ENCODE measurements around the gene SCN5A. TPM values are rescaled to one million over a fixed set of nuclear protein-coding genes. Genes with fewer than 3 reads are reported as not detected.

The SCN5A gene
- total and polyA plus RNA-seq, 2 donors (not counting 1 experiment from before 2014, with no cell fraction given): 0.20 to 0.37 TPM

GRCh38 chr3:38519000-38519399, 130.5 kb downstream of the SCN5A start:
- peak overlapping the region in 1 of 2 donors; percentile 66 for H3K27ac ChIP-seq (ENCODE audit: low read length in 2 of 2)
- H3K27me3 ChIP-seq (replicated peaks in 1 of 4; ENCODE audit: control extremely low read depth in 1 of 4, control insufficient read depth in 3 of 4, insufficient read depth in 4 of 4, low read length in 3 of 4): no peaks in the 10 kb centered on the region
- H3K4me2 ChIP-seq (replicated peaks; ENCODE audit: low read depth, low read length, poor library complexity, severe bottlenecking): no peak overlapping the region
- no peaks in the 10 kb centered on the region for H3K9me3 ChIP-seq (ENCODE audit: control extremely low read depth in 1 of 3, control insufficient read depth in 2 of 3, insufficient read depth in 1 of 3, low read length in 2 of 3)
- no peak overlapping the region for H2AFZ ChIP-seq (ENCODE audit: insufficient read depth, low read depth, low read length, poor library complexity, severe bottlenecking)
- Mint-ChIP-seq H3K27me3 (no peaks in the 10 kb centered on the region), H3K4me3 (no peak overlapping the region), H3K4me1 (peaks cover 18% of the 10 kb centered on the region), H3K9me3 (ENCODE audit: insufficient read depth) (no peaks in the 10 kb centered on the region), H3K27ac (no peak overlapping the region)
- ChIA-PET CTCF (interaction anchor here (1.0 to 3.8 kb wide), 5 partner anchors 15 to 773 kb away, joined by 3 to 22 read pairs (median 4); partner anchors contain the start of gene EXOG), POLR2A (no interaction called here)
- peaks cover 0 to 8% of the 10 kb centered on the region in 2 experiments for H3K36me3 ChIP-seq (replicated peaks in 1 of 2; ENCODE audit: control extremely low read depth in 1 of 2, control insufficient read depth in 1 of 2, extremely low read depth in 1 of 2, insufficient read depth in 2 of 2, low read length in 1 of 2)
- peaks cover 7 to 12% of the 10 kb centered on the region in 2 donors for H3K4me1 ChIP-seq (ENCODE audit: control insufficient read depth in 2 of 2, insufficient read depth in 2 of 2, low read length in 2 of 2)
- H3K79me2 ChIP-seq (ENCODE audit: control insufficient read depth, insufficient read depth, low read length): no peaks in the 10 kb centered on the region
- no peak for ATAC-seq (ENCODE audit: low read depth)
- no peak overlapping the region for H3K4me3 ChIP-seq (ENCODE audit: control extremely low read depth in 1 of 5, extremely low read depth in 1 of 5, insufficient read depth in 1 of 5, low read depth in 2 of 5, low read length in 4 of 5)
- no peak for TF ChIP-seq CTCF (IDR thresholded peaks at IDR 0.05)
- TF ChIP-seq EZH2 (IDR thresholded peaks at IDR 0.05; ENCODE audit: borderline replicate concordance, insufficient read depth, low read depth, low read length, poor library complexity, severe bottlenecking): no peak
- intact Hi-C loops (cut with micrococcal nuclease): no loop called here
- H4K20me1 ChIP-seq (ENCODE audit: control insufficient read depth, insufficient read depth, low read length, poor library complexity, severe bottlenecking): no peaks in the 10 kb centered on the region
- no CpG with 5 or more reads among the region's 1 CpG for WGBS (ENCODE audit: insufficient coverage)
- DNase-seq: no peak
- H3K9ac ChIP-seq (ENCODE audit: low read length): no peak overlapping the region

- intact Hi-C loops (cut with micrococcal nuclease): no loop called here
- POLR2A ChIA-PET: no interaction called here
- no peaks in the 10 kb centered on the region for H3K27me3 Mint-ChIP-seq
- Histone ChIP-seq H3K4me1 (ENCODE audit: control insufficient read depth in 2 of 2, insufficient read depth in 2 of 2, low read length in 2 of 2) (peaks cover 7 to 12% of the 10 kb centered on the region in 2 donors), H3K27me3 (replicated peaks in 1 of 4; ENCODE audit: control extremely low read depth in 1 of 4, control insufficient read depth in 3 of 4, insufficient read depth in 4 of 4, low read length in 3 of 4) (no peaks in the 10 kb centered on the region), H2AFZ (ENCODE audit: insufficient read depth, low read depth, low read length, poor library complexity, severe bottlenecking) (no peak overlapping the region), H3K27ac (ENCODE audit: low read length in 2 of 2) (no peak overlapping the region), H3K9me3 (ENCODE audit: control extremely low read depth in 1 of 3, control insufficient read depth in 2 of 3, insufficient read depth in 1 of 3, low read length in 2 of 3) (no peaks in the 10 kb centered on the region), H3K4me3 (ENCODE audit: control extremely low read depth in 1 of 5, extremely low read depth in 1 of 5, insufficient read depth in 1 of 5, low read depth in 2 of 5, low read length in 4 of 5) (no peak overlapping the region), H3K4me2 (replicated peaks; ENCODE audit: low read depth, low read length, poor library complexity, severe bottlenecking) (no peak overlapping the region), H3K36me3 (replicated peaks in 1 of 2; ENCODE audit: control extremely low read depth in 1 of 2, control insufficient read depth in 1 of 2, extremely low read depth in 1 of 2, insufficient read depth in 2 of 2, low read length in 1 of 2) (peaks cover 0 to 5% of the 10 kb centered on the region in 2 experiments), H3K79me2 (ENCODE audit: control insufficient read depth, insufficient read depth, low read length) (no peaks in the 10 kb centered on the region), H4K20me1 (ENCODE audit: control insufficient read depth, insufficient read depth, low read length, poor library complexity, severe bottlenecking) (no peaks in the 10 kb centered on the region), H3K9ac (ENCODE audit: low read length) (no peak overlapping the region)
- no peak overlapping the region for H3K4me3 Mint-ChIP-seq
- no peak overlapping the region for H3K27ac Mint-ChIP-seq
- DNase-seq: no peak
- TF ChIP-seq EZH2 (IDR thresholded peaks at IDR 0.05; ENCODE audit: borderline replicate concordance, insufficient read depth, low read depth, low read length, poor library complexity, severe bottlenecking) (no peak), CTCF (IDR thresholded peaks at IDR 0.05) (no peak)
- CTCF ChIA-PET: no interaction called here
- WGBS (ENCODE audit: insufficient coverage): 0% methylated on average over 1 of the region's 1 CpG
- H3K9me3 Mint-ChIP-seq (ENCODE audit: insufficient read depth): no peaks in the 10 kb centered on the region
- peaks cover 18% of the 10 kb centered on the region for H3K4me1 Mint-ChIP-seq
- no peak for ATAC-seq (ENCODE audit: low read depth)
Measured at GRCh38 chr3:38516669-38517068, 132.8 kb downstream of the SCN5A start.
